KOPT-K1 (cell line): Measurements from ENCODE around the gene ZMYM4.
"Not testable (repeated sequence)": the region's sequence is repeated elsewhere in the genome, so short reads cannot be mapped to it uniquely, and the experiment has no call there.

Source experiments
- H3K27ac ChIP-seq: fragments of 200-600 bp; sonication (generic); 2 replicates; pipeline ENCODE4 v1.5.1; 2016; ENCODE audit warnings: antibody characterized with exemption, mild to moderate bottlenecking, low read depth, low read length; ENCODE audit not compliant: poor library complexity, severe bottlenecking
- H3K36me3 ChIP-seq: fragments of 200-600 bp; sonication (generic); 2 replicates; pipeline ENCODE4 v1.5.1; 2017; ENCODE audit warnings: antibody characterized with exemption, mild to moderate bottlenecking, low read length, moderate library complexity; ENCODE audit not compliant: insufficient read depth
- H3K9me3 ChIP-seq: fragments of 200-600 bp; sonication (generic); 2 replicates; pipeline ENCODE4 v1.5.1; 2017; ENCODE audit warnings: antibody characterized with exemption, low read length, mild to moderate bottlenecking; ENCODE audit not compliant: insufficient read depth, poor library complexity, severe bottlenecking

The ZMYM4 gene

GRCh38 chr1:35460796-35461195, 192.3 kb downstream of the ZMYM4 start:
- H3K27ac ChIP-seq, result no peak overlapping the region
- peaks cover 17% of the 10 kb centered on the region for H3K9me3 ChIP-seq
- peaks cover 50% of the 10 kb centered on the region for H3K36me3 ChIP-seq

DNA sequence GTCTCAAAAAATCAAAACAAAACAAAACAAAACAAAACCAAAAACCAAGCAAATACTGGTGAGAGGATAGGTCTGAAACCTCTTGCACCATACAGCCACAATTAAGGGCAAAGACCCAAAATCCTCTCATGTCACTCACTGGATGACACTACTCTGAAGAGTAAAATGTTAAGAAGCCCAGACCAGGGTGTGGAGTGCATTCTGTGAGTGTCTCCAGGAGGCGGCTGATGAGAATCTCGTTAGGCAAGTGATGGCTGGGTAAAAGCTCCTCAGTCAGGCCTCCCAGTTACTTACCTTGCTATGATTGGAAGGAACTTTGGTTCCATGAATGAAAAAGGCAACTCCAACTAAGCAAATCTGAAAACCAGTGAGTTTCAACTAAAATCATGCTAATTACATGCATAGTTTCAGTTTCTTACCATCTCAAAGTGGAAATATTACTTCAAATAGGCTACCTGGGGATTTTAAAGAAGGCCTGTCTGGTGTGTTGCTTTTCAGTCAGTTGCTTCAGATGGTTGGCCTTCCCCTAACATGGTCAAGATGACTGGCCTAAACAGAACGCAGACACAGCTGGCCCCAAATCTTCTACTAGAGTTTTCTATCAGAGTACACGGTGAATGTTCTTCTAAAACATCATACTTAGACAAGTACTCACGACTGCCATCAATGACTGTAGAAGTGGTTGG, 193.6 kb downstream of the ZMYM4 start:
- Histone ChIP-seq H3K9me3 (peaks cover 17% of the 10 kb centered on the region), H3K36me3 (peaks cover 61% of the 10 kb centered on the region), H3K27ac (no peak overlapping the region)

- Histone ChIP-seq H3K27ac (no peak overlapping the region), H3K36me3 (peaks cover 63% of the 10 kb centered on the region), H3K9me3 (peaks cover 17% of the 10 kb centered on the region)
Observed at GRCh38 chr1:35463232-35463631, 194.7 kb downstream of the ZMYM4 start.

DNA sequence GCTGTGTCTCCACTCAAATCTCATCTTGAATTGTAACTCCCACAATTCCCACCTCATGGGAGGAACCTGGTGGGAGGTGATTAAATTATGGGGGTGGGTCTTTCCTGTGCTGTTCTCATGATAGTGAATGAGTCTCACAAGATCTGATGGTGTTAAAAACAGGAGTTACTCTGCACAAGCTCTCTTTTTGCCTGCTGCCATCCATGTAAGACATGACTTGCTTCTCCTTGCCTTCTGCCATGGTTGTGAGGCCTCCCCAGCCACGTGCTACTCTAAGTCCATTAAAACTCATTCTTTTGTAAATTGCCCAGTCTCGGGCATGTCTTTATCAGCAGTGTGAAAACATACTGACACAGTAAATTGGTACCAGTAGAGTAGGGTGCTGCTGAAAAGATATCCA, 195.2 kb downstream of the ZMYM4 start:
- Histone ChIP-seq H3K36me3 (peaks cover 68% of the 10 kb centered on the region), H3K9me3 (peaks cover 17% of the 10 kb centered on the region)
- H3K27ac ChIP-seq, result not testable (repeated sequence)

GRCh38 chr1:35466120-35466519, 197.6 kb downstream of the ZMYM4 start:
- H3K36me3 ChIP-seq, result peaks cover 85% of the 10 kb centered on the region
- peaks cover 17% of the 10 kb centered on the region for H3K9me3 ChIP-seq
- no peak overlapping the region for H3K27ac ChIP-seq

DNA sequence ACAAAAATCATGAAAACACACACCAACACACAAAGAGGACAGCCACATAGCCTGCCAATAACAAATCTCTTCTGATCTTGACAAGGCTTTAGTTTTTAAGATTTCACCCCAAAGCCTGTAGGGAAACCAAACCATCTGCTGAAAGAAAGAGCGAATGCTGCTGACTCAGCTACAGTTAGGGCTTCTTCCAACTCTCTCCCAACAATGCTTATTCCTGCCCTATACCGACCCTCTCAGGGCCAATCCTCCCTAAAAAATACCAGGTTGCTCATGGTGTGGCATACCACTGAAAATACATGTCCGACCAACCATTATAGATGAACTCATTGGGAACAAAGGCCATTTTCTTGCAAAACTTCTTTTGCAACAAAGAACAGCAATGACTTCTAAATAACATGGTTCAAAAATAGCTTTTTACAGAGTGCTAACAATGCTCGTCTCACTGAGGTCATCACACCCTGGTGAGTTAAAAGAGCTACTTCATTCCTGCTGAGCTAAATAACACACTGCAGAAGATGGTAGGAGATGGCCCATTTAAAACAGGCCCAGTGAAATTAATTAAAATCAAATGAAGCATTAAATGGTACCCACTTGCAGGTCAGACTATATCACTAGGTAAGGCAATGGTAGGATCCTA, 202.6 kb downstream of the ZMYM4 start:
- Histone ChIP-seq H3K27ac (no peak overlapping the region), H3K36me3 (peaks cover 69% of the 10 kb centered on the region)

More for the DNA sequence above, 202.6 kb downstream of the ZMYM4 start:
- no peaks in the 10 kb centered on the region for H3K9me3 ChIP-seq
